Kidney (tissue), 22 donors: ENCODE results near the gene NTRK3. TPM values are rescaled to one million over a fixed set of nuclear protein-coding genes. Genes with fewer than 3 reads are reported as not detected.

Experiments
- DNase-seq, 5 donors: peaks; one replicate each; pipeline ENCODE4 v3.0.0-alpha.2; 2013 to 2020
- FAIRE-seq: peaks from 2 replicates; lab custom pipeline; 2012; peaks lifted over from hg19 to GRCh38; lab: Jason Lieb, UNC
- H3K27ac ChIP-seq, 2 donors: one replicate each; pipeline ENCODE4 v1.7.0; 2013; ENCODE audit warnings: low read depth in 2 of 2, low read length in 2 of 2, inconsistent platforms in 1 of 2
- H3K27me3 ChIP-seq: one replicate; pipeline ENCODE4 v1.7.1; 2013; ENCODE audit warnings: low read length, inconsistent platforms; ENCODE audit not compliant: control insufficient read depth, insufficient read depth
- H3K36me3 ChIP-seq, 3 donors: one replicate each; pipeline versions ENCODE4 v1.7.0 to v1.7.1; 2013; ENCODE audit warnings: low read length in 3 of 3, control low read depth in 1 of 3, inconsistent platforms in 1 of 3; ENCODE audit not compliant: insufficient read depth in 3 of 3, control insufficient read depth in 2 of 3
- H3K4me1 ChIP-seq, 3 donors: one replicate each; pipeline versions ENCODE4 v1.7.0 to v1.7.1; 2013; ENCODE audit warnings: low read length in 3 of 3, inconsistent platforms in 1 of 3, low read depth in 1 of 3; ENCODE audit not compliant: control insufficient read depth in 2 of 3, insufficient read depth in 2 of 3
- H3K4me3 ChIP-seq, 3 donors: one replicate each; pipeline versions ENCODE4 v1.7.0 to v1.8.1; 2013; ENCODE audit warnings: low read length in 3 of 3, control low read depth in 1 of 3, inconsistent platforms in 1 of 3
- H3K9ac ChIP-seq, 3 donors: one replicate each; pipeline versions ENCODE4 v1.7.0 to v1.7.1; 2013; ENCODE audit warnings: low read length in 3 of 3, control low read depth in 1 of 3, inconsistent platforms in 1 of 3
- H3K9me3 ChIP-seq, 3 donors: one replicate each; pipeline versions ENCODE4 v1.7.0 to v1.7.1; 2013; ENCODE audit warnings: low read length in 3 of 3, control low read depth in 1 of 3, inconsistent platforms in 1 of 3; ENCODE audit not compliant: control insufficient read depth in 2 of 3, insufficient read depth in 1 of 3
- CTCF ChIP-seq: IDR thresholded peaks from 3 replicates; pipeline ENCODE4 v1.5.1; 2012; ENCODE audit warnings: mild to moderate bottlenecking, moderate library complexity, borderline replicate concordance; ENCODE audit not compliant: insufficient read depth; ENCODE audit errors: extremely low read depth
- intact Hi-C: fragments of 100-400 bp; cut with DNase I; formaldehyde crosslinking; loops from one replicate; pipeline ENCODE4 v1.11.1; 2022
- long read RNA-seq, 10 donors: library from polyadenylated mRNA in 1 of 10; unstranded in 1 of 10; transcript quantifications; one replicate each; pipeline ENCODE4 v2.0.0 and lab custom pipeline, GENCODE V29; 2021 to 2026
- polyA plus RNA-seq: library from polyadenylated mRNA; stranded (reverse); fragments of 350-450 nt; fragmentation: Illumina TruSeq; extraction: RNeasy Lipid Tissue Mini Kit (QIAGEN cat#74804); gene quantifications from one replicate; pipeline ENCODE4 v1.2.3, GENCODE V29; 2014; ENCODE audit warnings: low read depth, low replicate concordance; ENCODE audit not compliant: insufficient read depth
- total RNA-seq: library from RNA; stranded (reverse); fragmentation: NEBNext Ultra II Directional; extraction: Animal tissue kit (Norgen Biotek cat#: 25700); gene quantifications from one replicate; pipeline ENCODE4 v1.2.1, GENCODE V29; 2021
- donor health status: control.
- donor health status: control.
- donor health status: control.
- donor health status: control.
- donor health status: control.
- donor health status: DM: yes; HTN: yes; CAD: no.
- donor health status: Normal renal cell carcinoma (clear cell type).

Gene NTRK3
- total RNA-seq = 25.5 TPM
- polyA plus RNA-seq = 8.9 TPM
- long read RNA-seq, donor 1, partial matches to known transcripts = 0 of 1 reads
- long read RNA-seq, donor 1, other reads (novel, unspliced or antisense) = 0 of 1 reads
- long read RNA-seq, donor 2 = 0 reads
- long read RNA-seq, donor 3, partial matches to known transcripts = 0 of 1 reads
- long read RNA-seq, donor 3, other reads (novel, unspliced or antisense) = 0 of 1 reads
- long read RNA-seq, donor 4, partial matches to known transcripts = 0 of 2 reads
- long read RNA-seq, donor 4, other reads (novel, unspliced or antisense) = 0 of 2 reads
- long read RNA-seq, donor 5 = 0 reads
- long read RNA-seq, donor 6 = 0 reads
- long read RNA-seq, donor 7, partial matches to known transcripts = 5 of 8 reads
- long read RNA-seq, donor 7, other reads (novel, unspliced or antisense) = 3 of 8 reads
- long read RNA-seq, donor 8, partial matches to known transcripts = 0 of 1 reads
- long read RNA-seq, donor 8, other reads (novel, unspliced or antisense) = 0 of 1 reads
- long read RNA-seq, donor 9 = 0 reads
- long read RNA-seq, donor 10, partial matches to known transcripts = 0 of 1 reads
- long read RNA-seq, donor 10, other reads (novel, unspliced or antisense) = 0 of 1 reads

- no peak for TF ChIP-seq CTCF
- H3K9me3 ChIP-seq = no peaks in the 10 kb centered on the region
- H3K9ac ChIP-seq = peak within 1 kb of the TSS in 1 of 3 donors; percentile 18
- FAIRE-seq (no peak), DNase-seq (peak in 4 of 5 donors; percentile 37 to 62 (median 56))
- H3K27ac ChIP-seq = no peak within 1 kb of the TSS
- H3K4me3 ChIP-seq = peak within 1 kb of the TSS; percentile 29 to 58 (median 56)
- no peaks in the 10 kb centered on the region for H3K36me3 ChIP-seq
- intact Hi-C loops = no loop called here
- peaks cover 0 to 8% (median 0%) of the 10 kb centered on the region in 3 donors for H3K4me1 ChIP-seq
- peaks cover 18% of the 10 kb centered on the region for H3K27me3 ChIP-seq
Measured at GRCh38 chr15:88256279-88257230, at the start of gene NTRK3. Gene NTRK3 (minus strand): TSS chr15:88256739. CDS start chr15:88256153, 586 bp downstream.

- FAIRE-seq = no peak
- no peak for DNase-seq
- intact Hi-C loops = no loop called here
- H3K4me1 ChIP-seq = no peaks in the 10 kb centered on the region
- no peak overlapping the region for H3K4me3 ChIP-seq
- no peak overlapping the region for H3K27ac ChIP-seq
- H3K9ac ChIP-seq = no peak overlapping the region
- H3K27me3 ChIP-seq = no peaks in the 10 kb centered on the region
- H3K36me3 ChIP-seq = no peaks in the 10 kb centered on the region
- H3K9me3 ChIP-seq = no peaks in the 10 kb centered on the region
- TF ChIP-seq CTCF = no peak
Measured at GRCh38 chr15:88303395-88303794, 46.9 kb upstream of the NTRK3 start.

GRCh38 chr15:88302373-88302772 lies 45.8 kb upstream of the NTRK3 start:
- H3K9me3 ChIP-seq = no peaks in the 10 kb centered on the region
- DNase-seq (no peak), FAIRE-seq (no peak)
- H3K4me3 ChIP-seq = no peak overlapping the region
- TF ChIP-seq CTCF = no peak
- H3K27ac ChIP-seq = no peak overlapping the region
- no peaks in the 10 kb centered on the region for H3K4me1 ChIP-seq
- no peak overlapping the region for H3K9ac ChIP-seq
- intact Hi-C loops = no loop called here
- H3K27me3 ChIP-seq = no peaks in the 10 kb centered on the region
- no peaks in the 10 kb centered on the region for H3K36me3 ChIP-seq
